ENCODE measurements around the gene IBA57.

Gene IBA57

GRCh38 chr1:228177183-228177475, 11.5 kb downstream of the IBA57 start:
- Histone ChIP-seq H3K36me3 (ENCODE audit: insufficient read depth, low read length) (no peaks in the 10 kb centered on the region), H3K9ac (ENCODE audit: insufficient read length) (no peak overlapping the region), H3K4me3 (no peak overlapping the region), H3K9me3 (ENCODE audit: low read depth, low read length) (no peaks in the 10 kb centered on the region), H3K27ac (no peak overlapping the region)
- no peak for DNase-seq (ENCODE audit: low read depth, low spot score)
- no peak for TF ChIP-seq FOXP2 (optimal IDR thresholded peaks at IDR 0.05; ENCODE audit: control extremely low read depth, extremely low read length, insufficient read depth)
- no peak for TF ChIP-seq EZH2 (IDR thresholded peaks at IDR 0.05)
- TF ChIP-seq POLR2AphosphoS5 (IDR thresholded peaks at IDR 0.05; ENCODE audit: borderline replicate concordance, low read depth, low read length): no peak

GRCh38 chr1:228177721-228178710, 12.4 kb downstream of the IBA57 start:
- Histone ChIP-seq H3K27ac (no peak overlapping the region), H3K4me3 (no peak overlapping the region), H3K36me3 (ENCODE audit: insufficient read depth, low read length) (no peaks in the 10 kb centered on the region), H3K9ac (ENCODE audit: insufficient read length) (no peak overlapping the region), H3K9me3 (ENCODE audit: low read depth, low read length) (no peaks in the 10 kb centered on the region)
- TF ChIP-seq EZH2 (IDR thresholded peaks at IDR 0.05) (no peak), FOXP2 (optimal IDR thresholded peaks at IDR 0.05; ENCODE audit: control extremely low read depth, extremely low read length, insufficient read depth) (no peak), POLR2AphosphoS5 (IDR thresholded peaks at IDR 0.05; ENCODE audit: borderline replicate concordance, low read depth, low read length) (no peak)
- no peak for DNase-seq (ENCODE audit: low read depth, low spot score)

- H3K9ac ChIP-seq (ENCODE audit: insufficient read length): no peak overlapping the region
- H3K9me3 ChIP-seq (ENCODE audit: low read depth, low read length): no peaks in the 10 kb centered on the region
- TF ChIP-seq POLR2AphosphoS5 (IDR thresholded peaks at IDR 0.05; ENCODE audit: borderline replicate concordance, low read depth, low read length) (no peak), EZH2 (IDR thresholded peaks at IDR 0.05) (no peak), FOXP2 (optimal IDR thresholded peaks at IDR 0.05; ENCODE audit: control extremely low read depth, extremely low read length, insufficient read depth) (no peak)
- DNase-seq (ENCODE audit: low read depth, low spot score): no peak
- no peak overlapping the region for H3K27ac ChIP-seq
- no peaks in the 10 kb centered on the region for H3K36me3 ChIP-seq (ENCODE audit: insufficient read depth, low read length)
- H3K4me3 ChIP-seq: no peak overlapping the region
Observed at GRCh38 chr1:228178737-228179684, 13.4 kb downstream of the IBA57 start.

- Histone ChIP-seq H3K27ac (no peak overlapping the region), H3K9me3 (ENCODE audit: low read depth, low read length) (no peaks in the 10 kb centered on the region)
- no peak for DNase-seq (ENCODE audit: low read depth, low spot score)
Observed at GRCh38 chr1:228180271-228180958, 14.8 kb downstream of the IBA57 start.

GRCh38 chr1:228180959-228181644, 15.5 kb downstream of the IBA57 start:
- Histone ChIP-seq H3K9me3 (ENCODE audit: low read depth, low read length) (no peaks in the 10 kb centered on the region), H3K27ac (no peak overlapping the region), H3K4me3 (no peak overlapping the region), H3K36me3 (ENCODE audit: insufficient read depth, low read length) (no peaks in the 10 kb centered on the region), H3K9ac (ENCODE audit: insufficient read length) (no peak overlapping the region)
- no peak for TF ChIP-seq EZH2 (IDR thresholded peaks at IDR 0.05)
- TF ChIP-seq FOXP2 (optimal IDR thresholded peaks at IDR 0.05; ENCODE audit: control extremely low read depth, extremely low read length, insufficient read depth): no peak
- no peak for TF ChIP-seq POLR2AphosphoS5 (IDR thresholded peaks at IDR 0.05; ENCODE audit: borderline replicate concordance, low read depth, low read length)
- DNase-seq (ENCODE audit: low read depth, low spot score): no peak

More at GRCh38 chr1:228180271-228180958, 14.8 kb downstream of the IBA57 start:
- no peak overlapping the region for H3K9ac ChIP-seq (ENCODE audit: insufficient read length)
- no peaks in the 10 kb centered on the region for H3K36me3 ChIP-seq (ENCODE audit: insufficient read depth, low read length)
- no peak overlapping the region for H3K4me3 ChIP-seq
- no peak for TF ChIP-seq EZH2 (IDR thresholded peaks at IDR 0.05)
- TF ChIP-seq FOXP2 (optimal IDR thresholded peaks at IDR 0.05; ENCODE audit: control extremely low read depth, extremely low read length, insufficient read depth): no peak
- TF ChIP-seq POLR2AphosphoS5 (IDR thresholded peaks at IDR 0.05; ENCODE audit: borderline replicate concordance, low read depth, low read length): no peak

- Histone ChIP-seq H3K9ac (ENCODE audit: insufficient read length) (no peak overlapping the region), H3K9me3 (ENCODE audit: low read depth, low read length) (no peaks in the 10 kb centered on the region)
Observed at GRCh38 chr1:228181645-228182034, 16.0 kb downstream of the IBA57 start.

GRCh38 chr1:228182296-228183030, 16.9 kb downstream of the IBA57 start:
- Histone ChIP-seq H3K9me3 (ENCODE audit: low read depth, low read length) (no peaks in the 10 kb centered on the region), H3K9ac (ENCODE audit: insufficient read length) (no peak overlapping the region), H3K27ac (no peak overlapping the region), H3K36me3 (ENCODE audit: insufficient read depth, low read length) (no peaks in the 10 kb centered on the region), H3K4me3 (no peak overlapping the region)
- DNase-seq (ENCODE audit: low read depth, low spot score): no peak
- no peak for TF ChIP-seq EZH2 (IDR thresholded peaks at IDR 0.05)

More at GRCh38 chr1:228181645-228182034, 16.0 kb downstream of the IBA57 start:
- Histone ChIP-seq H3K4me3 (no peak overlapping the region), H3K36me3 (ENCODE audit: insufficient read depth, low read length) (no peaks in the 10 kb centered on the region), H3K27ac (no peak overlapping the region)
- TF ChIP-seq EZH2 (IDR thresholded peaks at IDR 0.05) (no peak), FOXP2 (optimal IDR thresholded peaks at IDR 0.05; ENCODE audit: control extremely low read depth, extremely low read length, insufficient read depth) (no peak), POLR2AphosphoS5 (IDR thresholded peaks at IDR 0.05; ENCODE audit: borderline replicate concordance, low read depth, low read length) (no peak)
- no peak for DNase-seq (ENCODE audit: low read depth, low spot score)
